ENCODE measurements around the gene SESN2.

DNA sequence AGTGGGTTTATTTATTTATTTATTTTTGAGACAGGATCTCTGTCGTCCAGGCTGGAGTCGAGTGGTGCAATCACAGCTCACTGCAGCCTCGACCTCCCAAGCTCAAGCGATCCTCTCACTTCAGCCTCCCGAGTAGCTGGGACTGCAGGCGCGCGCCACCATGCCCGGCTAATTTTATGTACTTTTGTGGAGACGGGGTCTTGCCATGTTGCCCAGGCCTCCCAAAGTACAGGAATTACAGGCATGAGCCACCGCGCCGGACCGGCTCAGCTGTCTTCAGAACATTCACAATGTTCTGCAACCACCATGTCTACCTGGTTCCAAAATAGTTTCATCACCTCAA is 26.1 kb upstream of the SESN2 start:
- TF ChIP-seq EZH2phosphoT487 (IDR thresholded peaks at IDR 0.05; ENCODE audit: low read depth, severe bottlenecking, unreplicated experiment) (no peak), EZH2 (IDR thresholded peaks at IDR 0.05; ENCODE audit: borderline replicate concordance) (no peak)
- TF ChIP-seq, protein P1, sequence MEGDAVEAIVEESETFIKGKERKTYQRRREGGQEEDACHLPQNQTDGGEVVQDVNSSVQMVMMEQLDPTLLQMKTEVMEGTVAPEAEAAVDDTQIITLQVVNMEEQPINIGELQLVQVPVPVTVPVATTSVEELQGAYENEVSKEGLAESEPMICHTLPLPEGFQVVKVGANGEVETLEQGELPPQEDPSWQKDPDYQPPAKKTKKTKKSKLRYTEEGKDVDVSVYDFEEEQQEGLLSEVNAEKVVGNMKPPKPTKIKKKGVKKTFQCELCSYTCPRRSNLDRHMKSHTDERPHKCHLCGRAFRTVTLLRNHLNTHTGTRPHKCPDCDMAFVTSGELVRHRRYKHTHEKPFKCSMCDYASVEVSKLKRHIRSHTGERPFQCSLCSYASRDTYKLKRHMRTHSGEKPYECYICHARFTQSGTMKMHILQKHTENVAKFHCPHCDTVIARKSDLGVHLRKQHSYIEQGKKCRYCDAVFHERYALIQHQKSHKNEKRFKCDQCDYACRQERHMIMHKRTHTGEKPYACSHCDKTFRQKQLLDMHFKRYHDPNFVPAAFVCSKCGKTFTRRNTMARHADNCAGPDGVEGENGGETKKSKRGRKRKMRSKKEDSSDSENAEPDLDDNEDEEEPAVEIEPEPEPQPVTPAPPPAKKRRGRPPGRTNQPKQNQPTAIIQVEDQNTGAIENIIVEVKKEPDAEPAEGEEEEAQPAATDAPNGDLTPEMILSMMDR (IDR thresholded peaks at IDR 0.05; ENCODE audit: poor library complexity): no peak
